ENCODE data around the gene RAPGEF2. TPM values are rescaled to one million over a fixed set of nuclear protein-coding genes. Genes with fewer than 3 reads are reported as not detected.
A peak's percentile ranks its signal among the peaks of the same experiment; 100 is the strongest.

The RAPGEF2 gene
- polyA plus RNA-seq, 1 experiment: 19.6 TPM

DNA sequence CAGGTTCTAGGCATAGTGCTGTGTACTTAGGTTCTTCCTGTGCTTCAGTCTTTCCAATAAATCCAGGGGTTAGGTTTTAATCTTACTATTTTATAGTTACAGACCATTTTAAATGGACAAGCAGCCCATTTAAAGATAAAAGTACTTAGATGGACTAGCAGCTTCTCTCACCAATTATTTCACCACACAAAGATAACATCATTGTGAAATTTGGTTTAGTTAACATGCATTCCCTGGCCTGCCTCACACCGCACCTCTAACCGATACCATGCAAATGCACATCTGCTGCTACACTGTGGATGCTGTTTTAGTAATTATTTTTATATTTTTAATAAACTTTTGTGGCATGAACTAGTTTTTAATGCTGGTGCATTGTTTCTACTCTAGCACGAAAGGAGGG is 252.6 kb downstream of the RAPGEF2 start:
- no peak overlapping the region for H3K4me3 ChIP-seq (ENCODE audit: low read depth, low read length)
- TF ChIP-seq CTCF (IDR thresholded peaks at IDR 0.05; ENCODE audit: insufficient read depth, low read depth, low read length): no peak
- POLR2A ChIA-PET: no interaction called here
- H3K36me3 ChIP-seq (ENCODE audit: control insufficient read depth, insufficient read depth, low read length): peaks cover 6% of the 10 kb centered on the region
- DNase-seq (ENCODE audit: low read depth): no peak
- H3K27me3 ChIP-seq (ENCODE audit: control insufficient read depth, insufficient read depth, low read length): no peaks in the 10 kb centered on the region
- CTCF ChIA-PET: no interaction called here

GRCh38 chr4:159357350-159357749 is 254.5 kb downstream of the RAPGEF2 start:
- H3K27me3 ChIP-seq (ENCODE audit: control insufficient read depth, insufficient read depth, low read length): no peaks in the 10 kb centered on the region
- ChIA-PET POLR2A (no interaction called here), CTCF (no interaction called here)
- TF ChIP-seq CTCF (IDR thresholded peaks at IDR 0.05; ENCODE audit: insufficient read depth, low read depth, low read length): no peak
- peaks cover 6% of the 10 kb centered on the region for H3K36me3 ChIP-seq (ENCODE audit: control insufficient read depth, insufficient read depth, low read length)
- DNase-seq (ENCODE audit: low read depth): no peak
- no peak overlapping the region for H3K4me3 ChIP-seq (ENCODE audit: low read depth, low read length)

DNA sequence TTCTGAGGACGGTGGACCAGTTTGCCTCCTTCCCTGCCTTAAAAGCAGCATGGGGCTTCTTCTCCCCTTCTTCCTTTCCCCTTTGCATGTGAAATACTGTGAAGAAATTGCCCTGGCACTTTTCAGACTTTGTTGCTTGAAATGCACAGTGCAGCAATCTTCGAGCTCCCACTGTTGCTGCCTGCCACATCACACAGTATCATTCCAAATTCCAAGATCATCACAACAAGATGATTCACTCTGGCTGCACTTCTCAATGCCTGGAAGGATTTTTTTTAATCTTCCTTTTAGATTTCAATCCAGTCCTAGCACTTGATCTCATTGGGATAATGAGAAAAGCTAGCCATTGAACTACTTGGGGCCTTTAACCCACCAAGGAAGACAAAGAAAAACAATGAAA is 255.3 kb downstream of the RAPGEF2 start:
- ChIA-PET POLR2A (no interaction called here), CTCF (interaction anchor here (0.6 kb wide), 1 partner anchor 131 kb away, joined by 3 read pairs; no protein-coding TSS in a partner anchor)
- no peaks in the 10 kb centered on the region for H3K27me3 ChIP-seq (ENCODE audit: control insufficient read depth, insufficient read depth, low read length)
- peak; percentile 52 for DNase-seq (ENCODE audit: low read depth)
- H3K36me3 ChIP-seq (ENCODE audit: control insufficient read depth, insufficient read depth, low read length): peaks cover 6% of the 10 kb centered on the region
- TF ChIP-seq CTCF (IDR thresholded peaks at IDR 0.05; ENCODE audit: insufficient read depth, low read depth, low read length): no peak
- H3K4me3 ChIP-seq (ENCODE audit: low read depth, low read length): no peak overlapping the region

GRCh38 chr4:159360549-159360948 is 257.7 kb downstream of the RAPGEF2 start:
- DNase-seq (ENCODE audit: low read depth): peak; percentile 80
- ChIA-PET POLR2A (no interaction called here), CTCF (interaction anchor here (1.2 to 2.6 kb wide), 3 partner anchors 15 to 157 kb away, joined by 3 to 6 read pairs (median 3); no protein-coding TSS in a partner anchor)
- no peak overlapping the region for H3K4me3 ChIP-seq (ENCODE audit: low read depth, low read length)
- TF ChIP-seq CTCF (IDR thresholded peaks at IDR 0.05; ENCODE audit: insufficient read depth, low read depth, low read length): no peak
- H3K36me3 ChIP-seq (ENCODE audit: control insufficient read depth, insufficient read depth, low read length): peaks cover 1% of the 10 kb centered on the region
- H3K27me3 ChIP-seq (ENCODE audit: control insufficient read depth, insufficient read depth, low read length): no peaks in the 10 kb centered on the region

GRCh38 chr4:159363361-159363760 is 260.5 kb downstream of the RAPGEF2 start:
- H3K27me3 ChIP-seq (ENCODE audit: control insufficient read depth, insufficient read depth, low read length): no peaks in the 10 kb centered on the region
- no peak for DNase-seq (ENCODE audit: low read depth)
- H3K36me3 ChIP-seq (ENCODE audit: control insufficient read depth, insufficient read depth, low read length): peaks cover 1% of the 10 kb centered on the region
- ChIA-PET CTCF (no interaction called here), POLR2A (no interaction called here)
- no peak overlapping the region for H3K4me3 ChIP-seq (ENCODE audit: low read depth, low read length)
- TF ChIP-seq CTCF (IDR thresholded peaks at IDR 0.05; ENCODE audit: insufficient read depth, low read depth, low read length): no peak
